DMS53 (cell line): Measurements from ENCODE around the gene GALK2.
A peak's percentile ranks its signal among the peaks of the same experiment; 100 is the strongest.

ENCODE experiments used
- DNase-seq: peaks from one replicate; lab custom pipeline; 2025; lab: John Stamatoyannopoulos, UW

GALK2 gene

DNA sequence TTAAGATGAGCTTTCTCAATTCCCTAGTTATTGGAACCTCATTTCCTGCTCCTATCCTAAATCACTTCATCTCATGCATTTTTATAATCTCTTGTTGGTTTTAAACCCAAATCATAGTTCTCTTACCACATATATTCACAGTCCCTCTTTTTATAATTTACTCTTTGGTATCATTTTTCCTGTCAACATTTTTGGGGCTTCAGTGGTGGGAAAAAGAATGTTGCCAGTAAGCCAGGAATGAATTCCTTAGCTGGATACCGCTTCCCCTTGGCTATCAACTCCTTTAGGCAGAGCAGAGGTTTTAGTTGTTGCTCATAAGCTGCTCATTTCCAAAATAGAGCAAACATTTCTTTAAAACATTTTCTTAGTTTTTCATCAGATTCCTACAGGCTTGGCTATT lies 112.3 kb downstream of the GALK2 start:
- no peak for DNase-seq

DNA sequence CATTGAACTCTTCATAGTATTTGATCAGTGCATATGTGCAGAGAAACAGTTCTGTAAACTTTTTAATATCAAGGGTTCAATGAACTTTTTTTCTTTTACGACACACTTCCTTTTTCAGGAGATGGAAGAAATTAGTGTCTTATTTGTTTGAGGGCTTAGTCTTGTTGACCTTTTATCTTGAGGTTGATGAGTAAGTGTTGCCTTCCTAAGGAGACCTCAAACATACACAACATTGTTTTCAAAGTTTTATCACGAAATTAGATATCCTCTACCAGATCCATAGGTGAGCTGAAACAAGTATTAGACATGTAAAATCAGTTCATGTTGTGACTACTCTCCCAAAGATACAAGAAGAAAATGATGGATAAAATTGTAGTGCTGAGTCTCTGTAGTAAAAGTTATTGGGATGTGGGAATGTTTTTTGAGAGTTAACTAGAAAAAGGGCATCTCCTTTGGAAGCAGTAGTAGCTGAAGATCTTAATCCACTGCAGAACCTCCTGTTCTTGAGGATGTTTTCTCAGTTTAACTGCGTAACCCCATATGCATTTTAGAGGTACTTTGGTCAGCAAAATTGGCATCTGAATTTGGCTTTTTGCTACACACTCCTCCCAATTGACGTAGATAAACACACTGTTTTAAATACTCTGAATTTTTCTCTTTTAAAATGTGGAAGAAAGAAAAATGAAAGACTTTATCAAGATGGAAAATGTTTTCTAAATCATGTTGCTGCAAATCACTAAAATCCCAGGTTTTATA lies 116.8 kb downstream of the GALK2 start:
- DNase-seq, result peak; percentile 35

DNA sequence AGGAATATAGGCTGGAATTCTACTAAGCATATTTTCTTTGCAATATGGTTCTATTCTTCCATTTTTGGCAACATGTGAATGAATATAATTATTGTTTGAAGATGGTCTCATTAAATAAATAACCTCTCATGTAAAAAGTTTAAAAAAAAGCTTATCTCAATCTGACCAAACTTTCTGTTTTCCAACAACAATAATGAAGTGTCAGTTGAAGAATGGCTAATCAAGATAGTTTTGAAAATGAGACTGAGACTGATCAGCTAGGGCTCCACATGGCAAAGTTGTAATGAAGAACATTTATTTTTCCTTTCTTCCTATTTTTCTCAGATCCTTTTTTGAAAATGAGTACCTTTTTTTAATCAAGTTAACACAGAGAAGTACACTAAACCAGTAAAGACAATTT lies 117.4 kb downstream of the GALK2 start:
- no peak for DNase-seq

DNA sequence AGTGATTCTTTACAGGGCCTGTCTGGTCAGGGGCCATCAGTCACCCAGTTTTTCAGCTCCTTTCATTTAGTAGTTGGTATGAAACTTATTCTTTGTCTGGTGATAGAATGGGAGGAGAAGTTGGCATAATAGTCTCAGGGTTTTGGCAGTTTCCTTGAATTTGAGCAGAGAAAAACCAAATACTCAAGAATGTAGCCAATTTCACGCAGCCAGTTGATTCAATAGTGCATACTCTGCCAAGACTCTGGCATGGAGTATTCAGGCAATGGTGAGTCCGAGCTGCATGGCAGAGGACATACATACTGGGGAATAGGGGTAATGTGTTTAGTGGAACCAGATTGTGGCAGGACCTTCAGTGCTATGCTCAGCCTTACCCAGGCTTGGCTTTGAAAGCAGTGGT lies 118.3 kb downstream of the GALK2 start:
- no peak for DNase-seq

DNA sequence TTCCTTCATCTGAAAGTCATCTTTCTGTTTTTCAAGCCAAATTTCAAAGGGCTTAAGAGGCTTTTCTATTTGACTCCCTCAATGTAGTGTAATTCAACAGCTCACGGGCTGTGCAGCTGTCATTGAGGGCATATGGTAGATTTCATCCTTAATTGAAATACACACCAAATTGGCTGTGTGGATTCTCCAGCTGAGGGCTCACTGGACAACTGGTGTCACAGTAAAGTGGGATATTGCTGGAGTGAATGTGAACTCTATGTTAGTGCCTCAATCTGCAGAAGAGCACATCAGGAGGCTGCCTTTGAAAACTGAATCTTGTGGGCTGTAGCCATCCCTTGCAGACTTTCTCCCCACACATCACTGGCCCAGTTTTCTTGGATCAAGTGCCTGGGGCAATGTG lies 120.1 kb downstream of the GALK2 start:
- no peak for DNase-seq

DNA sequence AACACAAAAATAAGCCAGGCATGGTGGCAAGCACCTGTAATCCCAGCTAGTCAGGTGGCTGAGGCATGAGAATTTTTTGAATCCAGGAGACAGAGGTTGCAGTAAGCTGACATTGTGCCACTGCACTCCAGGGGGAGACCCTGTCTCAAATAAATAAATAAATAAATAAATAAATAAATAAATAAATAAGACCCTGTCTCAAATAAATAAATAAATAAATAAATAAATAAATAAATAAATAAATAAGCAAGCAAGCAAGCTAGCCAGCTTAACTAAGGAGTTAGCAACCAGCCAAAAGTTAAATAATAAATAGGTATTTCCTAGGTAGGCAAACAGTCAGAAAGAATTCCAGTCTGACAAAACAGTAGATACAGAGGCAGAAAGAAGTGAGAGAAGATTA lies 123.9 kb downstream of the GALK2 start:
- DNase-seq, result no peak

DNA sequence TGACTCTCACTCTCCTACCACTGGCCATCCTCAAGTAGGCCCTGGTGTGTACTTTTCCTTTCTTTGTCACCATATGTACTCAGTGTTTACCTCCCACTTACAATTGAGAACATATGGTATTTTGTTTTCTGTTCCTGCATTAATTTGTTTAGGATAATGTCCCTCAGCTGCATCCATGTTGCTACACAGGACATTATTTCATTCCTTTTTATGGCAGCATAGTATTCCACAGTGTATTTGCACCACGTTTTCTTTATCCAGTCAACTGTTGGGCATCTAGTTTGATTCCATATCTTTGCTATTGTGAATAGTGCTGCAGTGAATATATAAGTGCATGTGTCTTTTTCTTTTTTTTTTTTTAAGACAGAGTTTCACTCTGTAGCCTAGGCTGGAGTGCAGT lies 126.2 kb downstream of the GALK2 start:
- no peak for DNase-seq

DNA sequence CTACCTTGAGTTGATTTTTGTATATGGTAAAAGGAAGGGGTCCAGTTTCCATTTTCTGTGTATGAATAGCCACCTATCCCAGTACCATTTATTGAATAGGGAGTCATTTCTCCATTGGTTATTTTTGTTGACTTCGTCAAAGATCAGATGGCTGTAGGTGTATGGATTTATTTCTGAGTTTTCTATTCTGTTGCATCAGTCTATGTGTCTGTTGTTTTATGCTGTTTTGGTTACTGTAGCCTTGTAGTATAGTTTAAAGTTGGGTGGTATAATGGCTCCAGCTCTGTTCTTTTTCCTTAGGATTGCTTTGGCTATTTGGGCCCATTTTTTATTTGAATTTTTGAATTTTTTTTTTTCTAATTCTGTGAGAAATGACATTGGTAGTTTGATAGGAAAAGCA lies 127.5 kb downstream of the GALK2 start:
- DNase-seq, result no peak

DNA sequence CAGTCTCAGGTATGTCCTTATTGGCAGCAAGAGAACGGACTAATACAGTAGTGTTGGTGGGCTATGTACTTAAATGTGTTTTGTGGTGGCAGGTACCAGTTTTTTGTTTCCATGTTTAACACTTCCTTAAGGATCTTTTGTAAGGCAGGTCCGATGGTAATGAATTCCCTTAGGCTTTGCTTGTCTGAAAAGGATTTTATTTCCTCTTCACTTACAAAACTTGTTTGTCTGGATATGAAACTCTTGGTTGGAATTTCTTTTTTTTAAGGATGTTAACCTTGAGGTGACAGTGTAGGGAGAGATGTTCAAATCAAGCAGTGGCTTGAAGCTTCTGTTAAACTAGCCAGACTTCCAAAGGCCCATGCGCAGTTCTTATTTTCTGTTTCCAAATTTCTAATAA lies 130.8 kb downstream of the GALK2 start:
- DNase-seq, result no peak

DNA sequence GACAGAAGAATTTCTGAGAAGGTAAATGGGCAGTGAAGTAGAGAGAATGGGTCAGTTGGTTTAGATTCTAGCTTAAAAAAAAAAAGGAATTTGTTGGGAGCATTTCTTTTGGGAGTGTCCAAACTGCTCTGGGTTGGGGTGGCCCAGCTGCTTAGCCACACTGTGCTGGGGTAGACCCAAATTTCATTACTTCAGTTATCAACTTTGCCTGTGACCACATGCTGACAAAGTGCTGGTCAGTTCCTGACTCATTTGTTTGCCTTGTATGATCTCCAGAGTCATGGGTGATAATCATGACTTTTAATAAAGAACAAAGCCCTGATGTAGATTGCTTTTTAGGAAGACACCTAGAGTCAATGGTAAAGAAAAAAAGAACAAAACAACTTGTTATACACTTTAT lies 131.5 kb downstream of the GALK2 start:
- DNase-seq, result no peak

DNA sequence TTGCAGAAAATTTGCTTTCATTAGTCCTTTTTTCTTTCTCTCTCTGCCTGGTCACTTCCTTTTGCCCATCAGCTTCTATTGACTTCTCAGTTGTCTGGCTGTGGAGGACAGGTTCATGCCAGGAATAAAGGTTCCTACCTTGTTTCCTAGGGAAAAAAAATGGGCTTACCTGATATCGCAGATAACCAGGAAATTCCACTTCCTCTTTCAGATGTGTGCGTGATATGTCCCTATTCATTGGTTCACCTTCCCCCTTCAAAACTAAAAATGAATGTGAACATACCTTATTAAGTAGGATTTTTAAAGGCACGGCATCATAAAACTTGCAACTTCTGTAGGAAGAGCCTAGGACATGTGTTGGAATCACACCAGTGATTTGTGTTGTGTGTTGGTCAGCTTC lies 133.0 kb downstream of the GALK2 start:
- DNase-seq, result no peak

DNA sequence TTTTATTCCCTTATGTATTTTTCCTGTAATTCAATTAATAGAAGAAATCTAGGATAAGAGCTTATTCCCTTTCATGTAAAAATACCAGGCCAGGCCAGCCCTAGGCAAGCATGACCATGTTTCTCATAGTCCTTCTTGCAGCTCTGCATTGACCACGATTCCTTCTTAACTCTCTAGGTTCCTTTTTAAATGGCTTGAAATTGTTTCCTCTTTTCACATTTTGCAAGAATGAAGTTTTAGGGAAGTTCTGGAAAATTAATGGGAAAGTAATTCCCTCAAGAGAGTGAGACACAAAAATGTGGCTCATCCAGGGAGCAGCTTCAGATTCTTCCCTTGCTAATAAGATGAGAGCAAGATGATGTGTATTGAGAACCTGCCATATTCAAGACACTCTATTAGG lies 136.5 kb downstream of the GALK2 start:
- no peak for DNase-seq

DNA sequence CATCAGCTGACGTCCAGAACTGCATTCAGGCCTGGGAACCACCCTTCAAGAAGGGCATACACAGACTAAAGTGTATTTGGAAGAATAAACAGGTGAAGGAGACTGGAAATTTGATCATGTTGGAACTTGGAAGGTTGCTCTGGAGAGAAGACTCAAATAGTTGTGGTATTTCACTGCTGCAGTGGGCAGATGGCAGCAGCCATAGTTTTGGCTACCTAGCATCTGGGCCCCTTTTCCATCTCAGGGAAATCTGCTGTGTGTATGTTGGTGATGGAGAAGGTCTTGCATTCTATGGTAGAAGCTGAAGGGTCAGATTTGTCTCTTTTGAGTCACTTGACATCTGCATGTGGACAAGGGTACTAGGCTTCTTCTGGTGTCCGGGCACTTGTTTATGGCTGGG lies 138.6 kb downstream of the GALK2 start:
- DNase-seq, result no peak

DNA sequence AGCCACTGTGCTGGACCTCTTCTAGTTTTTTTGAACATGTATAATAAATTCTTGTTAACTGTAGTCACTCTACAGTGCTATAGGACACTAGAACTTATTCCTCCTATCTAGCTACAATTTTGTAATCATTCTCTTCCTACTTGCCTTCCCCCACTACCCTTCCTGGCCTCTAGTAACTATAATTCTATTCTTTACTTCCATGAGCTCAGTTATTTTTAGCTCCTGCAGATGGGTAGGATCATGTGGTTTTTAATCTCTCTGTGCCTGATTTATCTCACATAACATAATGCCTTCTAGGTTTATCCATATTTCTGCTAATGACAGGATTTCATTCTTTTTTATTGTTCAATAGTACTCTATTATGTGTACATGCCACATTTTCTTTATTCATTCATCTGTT lies 139.8 kb downstream of the GALK2 start:
- no peak for DNase-seq

DNA sequence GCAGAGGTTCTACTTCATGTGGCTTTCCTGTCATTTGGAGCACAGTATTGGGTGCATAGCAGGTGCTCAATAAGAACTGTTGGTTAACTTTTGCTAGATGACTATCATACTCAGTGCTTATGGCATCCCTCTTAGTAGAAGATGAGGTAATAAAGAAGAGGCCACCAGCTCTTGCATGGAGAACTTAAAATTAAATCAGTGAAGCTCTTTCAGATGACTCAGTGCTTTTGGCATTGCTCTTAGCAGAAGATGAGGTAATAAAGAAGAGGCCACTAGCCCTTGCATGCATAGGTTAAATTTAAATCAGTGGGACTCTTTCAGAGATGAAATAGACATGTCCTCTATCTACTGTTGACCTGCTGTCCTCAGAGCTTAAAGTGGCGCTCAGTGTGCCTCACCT lies 143.6 kb downstream of the GALK2 start:
- DNase-seq, result no peak

DNA sequence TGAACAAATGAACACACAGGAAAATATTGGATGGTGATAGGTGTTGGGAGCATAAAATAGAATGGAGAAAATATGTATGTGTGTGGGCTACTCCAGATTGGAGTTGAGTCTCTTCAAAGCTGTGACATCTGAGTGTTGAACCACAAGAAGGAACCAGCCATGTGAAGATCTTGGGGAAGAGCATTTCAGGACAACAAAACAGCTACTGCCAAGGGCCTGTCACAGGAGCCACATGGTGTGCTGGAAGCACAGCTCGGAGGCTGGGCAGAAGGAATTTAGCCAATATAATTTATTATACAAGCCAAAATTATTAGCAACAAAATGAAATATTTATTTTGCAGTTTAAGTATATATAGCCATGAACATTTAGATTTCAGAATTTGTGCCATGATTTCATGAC lies 144.7 kb downstream of the GALK2 start:
- DNase-seq, result no peak

DNA sequence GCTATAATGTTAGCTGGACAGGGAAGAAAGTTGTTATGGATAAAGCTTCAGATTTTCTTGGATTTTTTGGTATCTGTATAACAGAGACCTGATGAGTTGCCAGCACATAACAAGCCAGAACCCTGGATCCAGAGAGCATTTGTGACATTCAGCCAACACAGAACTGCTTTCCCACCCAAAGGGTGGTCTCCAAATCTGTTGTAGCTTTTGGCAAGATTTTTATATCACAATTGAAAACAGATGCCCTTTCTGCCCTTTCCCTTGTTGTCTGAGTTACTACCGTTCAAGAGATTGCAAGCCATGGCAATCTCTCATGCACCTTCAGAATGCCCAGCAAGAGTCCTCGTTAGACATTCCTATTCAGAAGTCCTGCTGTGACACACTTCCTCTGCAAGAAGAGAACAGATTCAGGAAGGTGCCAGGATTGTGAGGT lies 145.4 kb downstream of the GALK2 start:
- no peak for DNase-seq

DNA sequence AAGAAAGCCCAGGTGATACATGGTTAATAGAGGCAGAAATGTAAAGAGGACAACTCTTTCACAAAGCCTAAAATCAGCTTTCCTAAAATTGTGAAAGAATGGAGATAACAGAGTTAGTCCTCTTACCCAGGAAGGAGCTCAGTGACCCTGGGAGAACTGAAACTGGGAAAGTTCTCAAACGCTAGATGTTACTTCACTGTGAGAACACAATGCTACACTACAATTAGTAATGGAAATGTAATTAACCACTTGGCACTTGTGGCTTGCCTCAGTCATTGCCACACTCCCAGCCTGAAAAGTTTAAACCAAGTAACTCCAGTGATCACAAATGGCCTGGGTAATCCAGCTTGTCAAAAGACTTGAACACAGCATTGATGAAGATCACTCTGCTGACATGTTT lies 150.3 kb downstream of the GALK2 start:
- DNase-seq, result no peak

DNA sequence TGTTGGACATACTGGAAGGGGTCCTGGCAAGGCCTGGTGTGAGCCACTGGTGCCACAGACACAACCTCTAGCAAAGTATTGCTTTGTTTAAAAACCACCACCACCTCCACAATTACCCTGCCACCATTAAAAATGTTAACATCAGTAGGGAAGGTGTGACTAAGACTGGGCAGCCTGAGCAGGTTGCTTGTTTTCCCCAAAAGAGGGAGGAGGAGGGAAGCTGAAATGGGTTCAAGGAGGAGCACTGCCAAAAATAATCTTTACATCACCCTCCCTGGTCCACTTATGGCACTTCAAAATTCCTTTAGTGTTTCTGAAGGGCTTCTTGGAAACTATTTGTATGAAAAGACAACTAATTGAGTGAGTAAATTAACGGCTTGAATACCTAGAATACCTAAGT lies 153.2 kb downstream of the GALK2 start:
- no peak for DNase-seq

DNA sequence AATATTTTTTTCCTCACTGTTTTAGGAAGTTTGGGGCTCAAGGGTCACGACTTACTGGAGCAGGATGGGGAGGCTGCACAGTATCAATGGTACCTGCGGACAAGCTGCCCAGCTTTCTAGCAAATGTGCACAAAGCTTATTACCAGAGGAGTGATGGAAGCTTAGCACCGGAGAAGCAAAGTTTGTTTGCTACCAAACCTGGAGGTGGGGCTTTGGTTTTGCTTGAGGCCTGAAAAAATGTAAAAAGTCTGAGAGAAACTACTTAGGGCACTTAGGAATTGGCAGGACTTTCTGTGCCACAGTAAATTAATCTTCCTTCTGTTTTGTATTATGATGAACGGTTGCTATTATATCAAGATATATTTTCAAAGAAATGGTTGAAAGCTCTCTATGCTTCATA lies 157.9 kb downstream of the GALK2 start:
- DNase-seq, result no peak

DNA sequence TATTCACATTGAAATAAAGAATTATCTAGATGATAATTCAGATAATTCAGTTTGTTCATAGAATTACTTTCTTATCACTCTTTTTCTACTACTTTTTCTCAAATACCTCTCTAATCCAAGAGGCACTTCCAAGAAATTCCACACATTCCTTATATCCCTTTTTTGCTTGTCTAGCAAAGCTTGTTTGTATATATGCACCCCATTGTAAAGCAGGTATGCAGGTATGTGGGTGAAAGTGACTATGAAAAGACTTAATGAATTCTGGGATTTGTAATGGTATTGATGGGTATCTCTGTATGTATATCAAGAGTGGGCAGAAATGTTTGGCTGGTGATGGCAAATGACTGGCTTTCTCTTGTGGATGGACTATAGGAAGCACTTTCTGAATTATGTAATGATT lies 158.9 kb downstream of the GALK2 start:
- no peak for DNase-seq

DNA sequence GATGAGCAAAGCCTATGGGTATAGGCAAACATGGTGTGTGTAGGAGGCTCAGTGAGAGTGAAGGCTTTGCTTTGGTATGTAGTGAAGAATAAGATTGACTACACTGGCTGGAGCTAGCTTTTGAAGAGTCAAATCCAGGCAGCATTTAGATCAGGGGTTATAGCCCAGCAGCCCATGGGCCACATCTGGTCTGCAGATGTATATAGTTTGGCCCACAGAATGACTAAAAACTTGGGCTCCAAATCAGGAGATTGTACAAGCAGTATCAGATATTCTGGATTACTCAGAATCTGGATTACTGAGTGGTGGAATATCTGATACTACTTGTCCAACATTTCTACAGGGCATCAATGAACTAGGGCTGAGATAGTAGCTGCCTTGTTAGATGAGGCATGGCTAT lies 160.1 kb downstream of the GALK2 start:
- no peak for DNase-seq

DNA sequence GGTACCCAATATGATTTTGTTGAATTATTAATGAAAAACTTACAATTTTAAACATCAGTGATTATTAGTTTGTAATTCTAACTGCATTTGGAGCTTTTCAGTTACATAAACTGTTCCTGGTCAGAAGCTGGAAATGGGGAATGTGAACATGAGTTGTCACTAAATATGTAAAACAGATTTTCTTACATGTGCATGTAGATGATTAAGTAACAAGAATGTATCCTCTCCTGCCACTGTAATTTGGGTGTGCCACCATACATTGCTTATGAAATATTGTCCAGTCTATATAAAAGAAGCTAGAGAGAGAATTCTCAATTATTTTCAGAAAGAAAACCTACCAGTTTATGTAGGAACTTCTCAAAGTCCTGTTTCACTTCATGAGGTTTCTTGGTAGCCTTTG lies 161.4 kb downstream of the GALK2 start:
- DNase-seq, result no peak

DNA sequence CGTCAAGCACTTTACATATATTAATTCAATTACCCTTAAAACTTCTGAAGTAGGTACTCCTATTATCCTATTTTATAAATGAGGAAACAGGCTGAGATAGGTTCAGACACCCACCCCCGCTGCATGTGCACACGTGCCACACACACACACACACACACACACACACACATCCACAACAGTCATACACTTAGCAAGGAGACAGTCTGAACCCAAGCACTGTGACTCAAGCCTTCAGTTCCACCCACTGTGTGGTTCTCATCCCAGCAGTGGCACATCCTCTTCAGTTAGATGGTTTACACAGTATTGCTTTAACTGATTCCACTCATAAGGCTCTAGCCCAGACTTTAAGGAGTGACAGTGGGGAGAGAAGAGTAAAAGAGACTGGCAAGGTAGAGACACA lies 161.9 kb downstream of the GALK2 start:
- no peak for DNase-seq

DNA sequence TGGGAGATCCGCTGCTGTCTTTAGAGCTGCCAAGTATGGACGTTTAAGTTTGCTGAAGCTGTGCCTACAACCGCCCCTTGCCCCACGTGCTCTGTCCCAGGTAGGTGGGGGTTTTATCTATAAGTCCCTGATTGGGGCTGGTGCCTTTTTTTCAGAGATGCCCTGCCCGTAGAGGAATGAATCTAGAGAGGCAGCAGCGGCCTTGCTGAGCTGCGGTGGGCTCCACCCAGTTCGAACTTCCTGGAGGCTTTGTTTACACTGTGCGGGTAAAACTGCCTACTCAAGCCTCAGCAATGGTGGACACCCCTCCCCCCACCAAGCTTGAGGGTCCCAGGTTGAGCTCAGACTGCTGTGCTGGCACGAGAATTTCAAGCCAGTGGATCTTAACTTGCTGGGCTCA lies 169.6 kb downstream of the GALK2 start:
- DNase-seq, result no peak
